Panc1 (cell line): ENCODE data around the gene ITPRIPL1. TPM values are rescaled to one million over a fixed set of nuclear protein-coding genes. Genes with fewer than 3 reads are reported as not detected.

Experiments used
- ATAC-seq: fragments of 200-7000 bp; cut with Tn5 transposase; 2 replicates; pipeline ENCODE4 v1.9.1; 2020; ENCODE audit warnings: mild to moderate bottlenecking, moderate library complexity
- BruUV-seq: library from RNA; stranded (reverse); fragments of 400-500 nt; replicated peaks from 2 replicates; lab custom pipeline; 2021; lab: Mats Ljungman, UMichigan
- CTCF ChIA-PET: fragments of 300-600 bp; sonication (Branson Sonifier 250); formaldehyde crosslinking; loops from one replicate; lab custom pipeline; 2022; ENCODE audit warnings: antibody characterized with exemption; lab: Charles Lee
- POLR2A ChIA-PET: fragments of 300-600 bp; sonication (Branson Sonifier 250); formaldehyde crosslinking; loops from one replicate; lab custom pipeline; 2022; ENCODE audit warnings: antibody characterized with exemption; lab: Charles Lee
- DNase-seq: peaks from one replicate; pipeline ENCODE4 v3.0.0-alpha.2; 2010; ENCODE audit warnings: low read depth, low spot score
- H3K27ac ChIP-seq: 2 replicates; pipeline ENCODE4 v1.5.1; 2011; ENCODE audit warnings: mild to moderate bottlenecking, low read length, inconsistent platforms
- H3K27me3 ChIP-seq: fragments of 200-500 bp; sonication (Bioruptor generic); 2 replicates; pipeline ENCODE4 v1.6.0; 2014; ENCODE audit warnings: low read length, inconsistent platforms; ENCODE audit not compliant: control insufficient read depth, insufficient read depth
- H3K36me3 ChIP-seq: fragments of 200-500 bp; sonication (Bioruptor generic); 2 replicates; pipeline ENCODE4 v1.5.1; 2014; ENCODE audit warnings: inconsistent platforms, mild to moderate bottlenecking, low read length, moderate library complexity; ENCODE audit not compliant: control insufficient read depth, insufficient read depth
- H3K4me1 ChIP-seq: 2 replicates; pipeline ENCODE4 v1.5.1; 2011; ENCODE audit warnings: inconsistent platforms, mild to moderate bottlenecking, low read length, moderate library complexity; ENCODE audit not compliant: control insufficient read depth, insufficient read depth
- H3K4me3 ChIP-seq, 2 experiments: 2 replicates each; pipeline ENCODE4 v1.5.1; 2011 to 2012; ENCODE audit warnings: low read depth in 2 of 2, low read length in 2 of 2, mild to moderate bottlenecking in 2 of 2, inconsistent platforms in 1 of 2, moderate library complexity in 1 of 2
- H3K9me3 ChIP-seq: fragments of 200-500 bp; sonication (Bioruptor generic); 2 replicates; pipeline ENCODE4 v1.5.1; 2014; ENCODE audit warnings: low read depth, mild to moderate bottlenecking, inconsistent platforms, low read length, moderate library complexity; ENCODE audit not compliant: control insufficient read depth, insufficient read depth
- POLR2AphosphoS5 ChIP-seq: IDR thresholded peaks from 2 replicates; pipeline ENCODE4 v1.6.1; 2012; ENCODE audit warnings: mild to moderate bottlenecking, low read depth, low read length, moderate library complexity
- SIN3A ChIP-seq: IDR thresholded peaks from 2 replicates; pipeline ENCODE4 v1.6.1; 2012; ENCODE audit warnings: low read depth, mild to moderate bottlenecking, low read length, moderate library complexity, borderline replicate concordance; ENCODE audit not compliant: insufficient read depth
- TCF7L2 ChIP-seq: IDR thresholded peaks from 2 replicates; pipeline ENCODE4 v1.6.1; 2011; ENCODE audit warnings: mild to moderate bottlenecking, low read depth, low read length, inconsistent platforms
- in situ Hi-C: cut with HindIII; loops from 2 replicates; pipeline ENCODE4 v1.10.0; 2016; ENCODE audit warnings: low sequenced_read_pairs, low pct_unique_long_range_greater_than_20kb
- intact Hi-C: fragments of 100-400 bp; cut with micrococcal nuclease; formaldehyde crosslinking; loops from one replicate; pipeline ENCODE4 v1.10.0; 2022; ENCODE audit not compliant: unreplicated experiment
- total RNA-seq: library from RNA; stranded (reverse); gene quantifications from one replicate; pipeline ENCODE4 v1.2.1, GENCODE V29; 2021; ENCODE audit not compliant: unreplicated experiment
- TF ChIP-seq, protein P1 (sequence below): fragments of 450-650 bp; IDR thresholded peaks from 2 replicates; pipeline ENCODE4 v1.5.1; 2017; ENCODE audit warnings: mild to moderate bottlenecking
- TF ChIP-seq, protein P2 (sequence below), 2 experiments: IDR thresholded peaks; 2 replicates each; pipeline ENCODE4 v1.6.1; 2011 to 2012; ENCODE audit warnings: low read depth in 2 of 2, control low read depth in 1 of 2, low read length in 1 of 2, mild to moderate bottlenecking in 1 of 2, moderate library complexity in 1 of 2; ENCODE audit not compliant: insufficient read depth in 1 of 2

Gene ITPRIPL1
- total RNA-seq, 1 experiment from 2014 or later, result 12.2 TPM

DNA sequence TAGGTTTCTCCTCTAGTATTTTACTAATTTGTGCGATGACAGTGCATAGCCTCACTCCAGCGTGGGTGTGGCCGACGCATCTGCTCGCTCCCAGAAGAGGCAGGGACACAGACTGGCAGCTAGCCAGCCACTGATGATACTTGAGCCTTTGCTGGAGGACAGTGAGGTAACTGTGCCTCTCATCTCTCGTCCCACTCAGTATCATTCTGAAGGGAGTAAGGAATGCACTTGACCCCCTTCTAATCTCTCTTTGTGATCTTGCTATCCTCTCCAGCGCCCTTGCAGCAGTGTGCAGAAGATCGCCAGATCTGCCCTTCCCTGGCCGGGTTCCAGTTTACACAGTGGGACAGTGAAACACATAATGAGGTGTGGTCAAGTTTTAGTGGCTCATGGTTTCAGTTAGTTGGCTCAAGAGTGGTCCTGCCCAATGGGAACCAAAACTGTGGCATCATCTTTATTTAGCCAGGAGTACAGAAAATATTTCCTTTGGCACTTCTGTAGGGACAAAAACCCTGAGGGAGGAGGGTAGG, 28.0 kb downstream of the ITPRIPL1 start:
- DNase-seq (no peak), ATAC-seq (no peak)
- Histone ChIP-seq H3K9me3 (no peaks in the 10 kb centered on the region), H3K27me3 (no peaks in the 10 kb centered on the region), H3K4me1 (no peaks in the 10 kb centered on the region), H3K27ac (no peak overlapping the region), H3K4me3 (no peak overlapping the region), H3K36me3 (peaks cover 18% of the 10 kb centered on the region)
- BruUV-seq, result no TSS peak
- no peak for TF ChIP-seq POLR2AphosphoS5
- TF ChIP-seq, protein P1, sequence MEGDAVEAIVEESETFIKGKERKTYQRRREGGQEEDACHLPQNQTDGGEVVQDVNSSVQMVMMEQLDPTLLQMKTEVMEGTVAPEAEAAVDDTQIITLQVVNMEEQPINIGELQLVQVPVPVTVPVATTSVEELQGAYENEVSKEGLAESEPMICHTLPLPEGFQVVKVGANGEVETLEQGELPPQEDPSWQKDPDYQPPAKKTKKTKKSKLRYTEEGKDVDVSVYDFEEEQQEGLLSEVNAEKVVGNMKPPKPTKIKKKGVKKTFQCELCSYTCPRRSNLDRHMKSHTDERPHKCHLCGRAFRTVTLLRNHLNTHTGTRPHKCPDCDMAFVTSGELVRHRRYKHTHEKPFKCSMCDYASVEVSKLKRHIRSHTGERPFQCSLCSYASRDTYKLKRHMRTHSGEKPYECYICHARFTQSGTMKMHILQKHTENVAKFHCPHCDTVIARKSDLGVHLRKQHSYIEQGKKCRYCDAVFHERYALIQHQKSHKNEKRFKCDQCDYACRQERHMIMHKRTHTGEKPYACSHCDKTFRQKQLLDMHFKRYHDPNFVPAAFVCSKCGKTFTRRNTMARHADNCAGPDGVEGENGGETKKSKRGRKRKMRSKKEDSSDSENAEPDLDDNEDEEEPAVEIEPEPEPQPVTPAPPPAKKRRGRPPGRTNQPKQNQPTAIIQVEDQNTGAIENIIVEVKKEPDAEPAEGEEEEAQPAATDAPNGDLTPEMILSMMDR, result no peak
- no peak for TF ChIP-seq SIN3A
- TF ChIP-seq TCF7L2, result no peak
- TF ChIP-seq, protein P2, sequence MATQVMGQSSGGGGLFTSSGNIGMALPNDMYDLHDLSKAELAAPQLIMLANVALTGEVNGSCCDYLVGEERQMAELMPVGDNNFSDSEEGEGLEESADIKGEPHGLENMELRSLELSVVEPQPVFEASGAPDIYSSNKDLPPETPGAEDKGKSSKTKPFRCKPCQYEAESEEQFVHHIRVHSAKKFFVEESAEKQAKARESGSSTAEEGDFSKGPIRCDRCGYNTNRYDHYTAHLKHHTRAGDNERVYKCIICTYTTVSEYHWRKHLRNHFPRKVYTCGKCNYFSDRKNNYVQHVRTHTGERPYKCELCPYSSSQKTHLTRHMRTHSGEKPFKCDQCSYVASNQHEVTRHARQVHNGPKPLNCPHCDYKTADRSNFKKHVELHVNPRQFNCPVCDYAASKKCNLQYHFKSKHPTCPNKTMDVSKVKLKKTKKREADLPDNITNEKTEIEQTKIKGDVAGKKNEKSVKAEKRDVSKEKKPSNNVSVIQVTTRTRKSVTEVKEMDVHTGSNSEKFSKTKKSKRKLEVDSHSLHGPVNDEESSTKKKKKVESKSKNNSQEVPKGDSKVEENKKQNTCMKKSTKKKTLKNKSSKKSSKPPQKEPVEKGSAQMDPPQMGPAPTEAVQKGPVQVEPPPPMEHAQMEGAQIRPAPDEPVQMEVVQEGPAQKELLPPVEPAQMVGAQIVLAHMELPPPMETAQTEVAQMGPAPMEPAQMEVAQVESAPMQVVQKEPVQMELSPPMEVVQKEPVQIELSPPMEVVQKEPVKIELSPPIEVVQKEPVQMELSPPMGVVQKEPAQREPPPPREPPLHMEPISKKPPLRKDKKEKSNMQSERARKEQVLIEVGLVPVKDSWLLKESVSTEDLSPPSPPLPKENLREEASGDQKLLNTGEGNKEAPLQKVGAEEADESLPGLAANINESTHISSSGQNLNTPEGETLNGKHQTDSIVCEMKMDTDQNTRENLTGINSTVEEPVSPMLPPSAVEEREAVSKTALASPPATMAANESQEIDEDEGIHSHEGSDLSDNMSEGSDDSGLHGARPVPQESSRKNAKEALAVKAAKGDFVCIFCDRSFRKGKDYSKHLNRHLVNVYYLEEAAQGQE (IDR thresholded peaks at IDR 0.05; ENCODE audit: insufficient read depth in 1 of 2, low read depth in 2 of 2, low read length in 1 of 2), result no peak
- POLR2A ChIA-PET, result no interaction called here
- CTCF ChIA-PET, result no interaction called here
- intact Hi-C loops (no loop called here), in situ Hi-C loops (no loop called here)

DNA sequence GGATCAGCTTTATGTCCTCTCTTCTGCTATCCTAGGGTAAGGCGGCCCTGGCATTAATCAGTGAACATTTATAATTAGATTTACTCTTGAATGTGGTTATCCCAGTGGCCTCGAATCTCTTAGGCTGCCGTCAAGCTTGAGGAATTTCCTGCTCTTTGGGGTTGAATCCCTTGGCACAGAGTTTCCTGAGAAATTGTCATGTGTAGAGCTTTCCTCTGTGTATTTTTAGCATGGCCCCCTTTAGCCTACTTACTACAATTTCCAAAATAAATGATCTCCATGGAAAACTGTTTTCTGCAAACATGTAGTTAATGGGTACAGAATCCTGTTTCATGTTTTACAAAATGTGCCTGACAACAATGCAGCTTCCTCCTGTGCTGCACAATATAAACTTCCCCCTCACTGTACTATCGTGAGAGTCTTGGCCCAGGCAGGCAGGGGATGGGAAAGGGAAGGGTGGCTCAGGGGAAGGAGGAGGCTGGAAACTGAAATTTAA, 28.5 kb downstream of the ITPRIPL1 start:
- ATAC-seq, result no peak
- Histone ChIP-seq H3K27ac (no peak overlapping the region), H3K27me3 (no peaks in the 10 kb centered on the region), H3K9me3 (no peaks in the 10 kb centered on the region), H3K36me3 (peaks cover 18% of the 10 kb centered on the region), H3K4me3 (no peak overlapping the region), H3K4me1 (no peaks in the 10 kb centered on the region)
- TF ChIP-seq, protein P1, result no peak
- TF ChIP-seq SIN3A, result no peak
- TF ChIP-seq POLR2AphosphoS5, result no peak
- no peak for TF ChIP-seq TCF7L2
- TF ChIP-seq, protein P2 (IDR thresholded peaks at IDR 0.05; ENCODE audit: insufficient read depth in 1 of 2, low read depth in 2 of 2, low read length in 1 of 2), result no peak
- DNase-seq, result no peak
- CTCF ChIA-PET, result no interaction called here
- no TSS peak for BruUV-seq
- in situ Hi-C loops, result no loop called here
- intact Hi-C loops, result no loop called here
- POLR2A ChIA-PET, result no interaction called here
